DMS153 (cell line): ENCODE measurements around the gene EGLN2.
A peak's percentile ranks its signal among the peaks of the same experiment; 100 is the strongest.
"Not testable (repeated sequence)": the region's sequence is repeated elsewhere in the genome, so short reads cannot be mapped to it uniquely, and the experiment has no call there.

Experiments
- DNase-seq: peaks from one replicate; lab custom pipeline; 2025; lab: John Stamatoyannopoulos, UW

The EGLN2 gene

GRCh38 chr19:40802300-40803169 is 3.5 kb downstream of the EGLN2 start:
- no peak for DNase-seq

- no peak for DNase-seq
Observed at GRCh38 chr19:40803170-40803856, 4.3 kb downstream of the EGLN2 start.

GRCh38 chr19:40803857-40804782 is 5.1 kb downstream of the EGLN2 start:
- DNase-seq, result no peak

GRCh38 chr19:40804783-40805242 is 5.8 kb downstream of the EGLN2 start:
- no peak for DNase-seq

GRCh38 chr19:40805258-40805868 is 6.4 kb downstream of the EGLN2 start:
- no peak for DNase-seq

- no peak for DNase-seq
Observed at GRCh38 chr19:40806423-40807146, 7.6 kb downstream of the EGLN2 start.

- no peak for DNase-seq
Observed at GRCh38 chr19:40807147-40808020, 8.4 kb downstream of the EGLN2 start.

- DNase-seq, result no peak
Observed at GRCh38 chr19:40808021-40808325, 9.0 kb downstream of the EGLN2 start.

- no peak for DNase-seq
Observed at GRCh38 chr19:40808497-40808896, 9.5 kb downstream of the EGLN2 start.

- no peak for DNase-seq
Observed at GRCh38 chr19:40809358-40810086, 10.5 kb downstream of the EGLN2 start.

- no peak for DNase-seq
Observed at GRCh38 chr19:40810160-40810559, 11.2 kb downstream of the EGLN2 start.

- peak; percentile 43 for DNase-seq
Observed at GRCh38 chr19:40810649-40811408, 11.8 kb downstream of the EGLN2 start.

GRCh38 chr19:40811478-40812341 is 12.7 kb downstream of the EGLN2 start:
- no peak for DNase-seq

GRCh38 chr19:40812571-40812970 is 13.6 kb downstream of the EGLN2 start:
- not testable (repeated sequence) for DNase-seq

GRCh38 chr19:40813182-40813581 is 14.2 kb downstream of the EGLN2 start:
- no peak for DNase-seq

- DNase-seq, result no peak
Observed at GRCh38 chr19:40815223-40815622, 16.2 kb downstream of the EGLN2 start.

GRCh38 chr19:40818480-40819399 is 19.7 kb downstream of the EGLN2 start:
- peak; percentile 45 for DNase-seq
